Measurements from ENCODE around the gene MLLT1. TPM values are rescaled to one million over a fixed set of nuclear protein-coding genes. Genes with fewer than 3 reads are reported as not detected.

MLLT1 gene
- total RNA-seq, 1 donor = 16.6 TPM

DNA sequence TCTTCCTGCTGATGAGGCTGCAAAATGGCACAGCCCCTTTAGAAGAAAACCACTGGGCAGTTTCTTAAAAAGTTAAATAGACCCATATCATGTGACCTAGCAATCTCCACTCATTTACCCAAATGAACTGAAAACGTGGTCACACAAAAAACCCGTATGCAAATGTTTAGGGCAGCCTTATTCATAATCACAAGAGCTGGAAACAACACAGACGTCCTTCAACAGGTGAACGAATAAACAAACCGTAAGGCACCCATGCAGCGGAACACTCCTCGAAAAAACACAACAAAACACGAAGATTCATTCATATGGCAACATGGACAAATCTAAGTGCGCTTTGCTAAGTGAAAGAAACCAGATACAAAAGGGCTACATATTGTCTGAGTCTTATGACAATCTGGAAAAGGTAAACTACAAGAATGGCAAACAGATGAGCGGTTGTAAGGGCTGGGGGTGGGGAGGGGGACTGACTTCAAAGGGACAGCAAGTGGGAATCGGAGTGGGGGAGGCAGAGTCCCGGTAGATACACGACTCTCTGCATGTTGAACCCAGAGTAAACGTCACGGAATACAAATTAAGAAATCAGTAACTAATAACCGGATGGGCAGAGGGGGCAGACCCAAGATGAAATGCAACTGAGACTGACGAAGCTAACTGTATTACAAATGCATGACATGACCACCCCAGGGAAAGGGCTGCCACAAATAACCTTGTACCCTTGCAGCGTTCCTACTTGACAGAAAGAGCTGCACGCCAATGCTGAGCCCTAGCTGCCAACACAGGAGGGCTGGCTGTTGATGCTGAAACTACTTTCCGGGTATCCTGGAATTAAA, 33.4 kb downstream of the MLLT1 start:
- H3K4me3 ChIP-seq (ENCODE audit: low read depth, low read length) = no peak overlapping the region
- TF ChIP-seq, protein P1, sequence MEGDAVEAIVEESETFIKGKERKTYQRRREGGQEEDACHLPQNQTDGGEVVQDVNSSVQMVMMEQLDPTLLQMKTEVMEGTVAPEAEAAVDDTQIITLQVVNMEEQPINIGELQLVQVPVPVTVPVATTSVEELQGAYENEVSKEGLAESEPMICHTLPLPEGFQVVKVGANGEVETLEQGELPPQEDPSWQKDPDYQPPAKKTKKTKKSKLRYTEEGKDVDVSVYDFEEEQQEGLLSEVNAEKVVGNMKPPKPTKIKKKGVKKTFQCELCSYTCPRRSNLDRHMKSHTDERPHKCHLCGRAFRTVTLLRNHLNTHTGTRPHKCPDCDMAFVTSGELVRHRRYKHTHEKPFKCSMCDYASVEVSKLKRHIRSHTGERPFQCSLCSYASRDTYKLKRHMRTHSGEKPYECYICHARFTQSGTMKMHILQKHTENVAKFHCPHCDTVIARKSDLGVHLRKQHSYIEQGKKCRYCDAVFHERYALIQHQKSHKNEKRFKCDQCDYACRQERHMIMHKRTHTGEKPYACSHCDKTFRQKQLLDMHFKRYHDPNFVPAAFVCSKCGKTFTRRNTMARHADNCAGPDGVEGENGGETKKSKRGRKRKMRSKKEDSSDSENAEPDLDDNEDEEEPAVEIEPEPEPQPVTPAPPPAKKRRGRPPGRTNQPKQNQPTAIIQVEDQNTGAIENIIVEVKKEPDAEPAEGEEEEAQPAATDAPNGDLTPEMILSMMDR (IDR thresholded peaks at IDR 0.05; ENCODE audit: insufficient read depth, low read length) = no peak
- no peak for DNase-seq (ENCODE audit: low read depth)

DNA sequence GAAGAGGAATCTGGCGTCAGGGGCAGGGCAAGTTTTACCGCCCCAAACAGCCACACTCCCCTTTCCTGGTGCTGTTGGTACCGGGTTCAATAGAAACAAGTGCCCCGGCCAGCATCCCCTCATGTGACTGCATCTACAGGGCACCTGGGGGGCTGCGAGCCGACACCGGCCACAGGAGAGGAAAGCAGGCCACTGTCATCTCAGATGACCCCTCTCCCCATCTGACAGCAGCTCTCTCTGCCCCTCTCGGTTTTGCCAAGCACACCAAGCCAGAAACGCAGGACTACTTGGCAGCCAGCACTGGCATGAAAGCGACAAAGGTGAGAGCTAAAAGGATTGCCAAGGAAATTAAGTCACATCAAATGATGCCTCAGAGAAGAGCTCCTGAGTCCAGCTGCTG, 37.1 kb downstream of the MLLT1 start:
- no peak for DNase-seq (ENCODE audit: low read depth)
- H3K4me3 ChIP-seq (ENCODE audit: low read depth, low read length) = no peak overlapping the region
- TF ChIP-seq, protein P1 (IDR thresholded peaks at IDR 0.05; ENCODE audit: insufficient read depth, low read length) = no peak

DNA sequence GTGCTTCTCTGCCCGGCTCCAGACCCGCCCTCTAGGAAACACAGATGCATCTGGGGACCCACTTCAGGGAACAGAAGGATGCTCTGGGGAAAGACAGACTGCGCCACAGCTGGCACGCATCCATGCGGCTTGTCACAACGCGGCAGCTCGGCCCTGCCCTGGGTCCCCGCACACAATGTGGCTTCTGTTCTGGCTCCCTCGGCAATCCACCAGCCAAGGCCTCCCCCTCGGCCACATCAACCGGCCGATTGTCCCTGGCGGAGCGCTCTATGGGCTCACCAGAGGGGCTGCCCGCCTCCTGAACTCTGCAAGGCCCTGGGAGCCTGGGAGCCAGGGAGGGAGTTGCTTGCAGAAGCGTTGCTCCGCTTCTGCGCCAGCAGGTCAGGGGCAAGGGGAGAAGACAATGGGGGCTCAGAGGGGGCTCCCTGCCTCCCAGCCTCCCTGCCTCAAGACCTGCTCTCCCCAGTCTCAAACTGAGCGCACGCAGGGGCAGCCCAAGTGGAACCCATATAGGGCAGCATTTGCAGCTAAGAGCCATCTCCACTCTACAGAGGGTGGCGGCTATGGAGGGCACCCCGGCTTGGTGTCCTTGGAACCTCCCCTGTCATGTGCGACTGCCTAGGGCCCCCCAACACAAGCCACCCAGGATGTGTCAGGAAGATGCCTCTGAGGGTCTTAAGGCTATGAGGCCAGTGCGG, 37.9 kb downstream of the MLLT1 start:
- DNase-seq (ENCODE audit: low read depth) = no peak
- no peak overlapping the region for H3K4me3 ChIP-seq (ENCODE audit: low read depth, low read length)
- TF ChIP-seq, protein P1 (IDR thresholded peaks at IDR 0.05; ENCODE audit: insufficient read depth, low read length) = no peak

DNA sequence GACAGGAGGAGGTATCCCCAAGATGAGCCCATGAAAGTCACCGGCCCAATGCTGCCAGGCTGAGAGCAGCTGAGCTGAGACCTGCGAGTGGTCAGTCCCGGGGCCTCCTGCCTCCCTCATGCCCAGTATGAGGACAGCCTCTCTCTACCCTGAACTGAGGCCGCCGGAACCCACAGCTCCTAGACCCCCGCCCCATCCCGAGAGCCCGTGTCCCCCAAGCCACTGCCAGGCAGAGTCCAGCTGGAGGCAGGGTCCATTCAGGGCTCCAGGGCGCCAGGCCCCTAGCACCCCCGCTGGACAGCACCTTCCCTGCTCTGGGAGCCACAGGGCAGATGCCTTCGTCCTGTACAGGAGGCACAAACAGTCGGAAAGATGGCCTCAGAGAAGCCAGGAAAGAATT, 38.7 kb downstream of the MLLT1 start:
- no peak for DNase-seq (ENCODE audit: low read depth)
- TF ChIP-seq, protein P1 (IDR thresholded peaks at IDR 0.05; ENCODE audit: insufficient read depth, low read length) = no peak
- H3K4me3 ChIP-seq (ENCODE audit: low read depth, low read length) = no peak overlapping the region

DNA sequence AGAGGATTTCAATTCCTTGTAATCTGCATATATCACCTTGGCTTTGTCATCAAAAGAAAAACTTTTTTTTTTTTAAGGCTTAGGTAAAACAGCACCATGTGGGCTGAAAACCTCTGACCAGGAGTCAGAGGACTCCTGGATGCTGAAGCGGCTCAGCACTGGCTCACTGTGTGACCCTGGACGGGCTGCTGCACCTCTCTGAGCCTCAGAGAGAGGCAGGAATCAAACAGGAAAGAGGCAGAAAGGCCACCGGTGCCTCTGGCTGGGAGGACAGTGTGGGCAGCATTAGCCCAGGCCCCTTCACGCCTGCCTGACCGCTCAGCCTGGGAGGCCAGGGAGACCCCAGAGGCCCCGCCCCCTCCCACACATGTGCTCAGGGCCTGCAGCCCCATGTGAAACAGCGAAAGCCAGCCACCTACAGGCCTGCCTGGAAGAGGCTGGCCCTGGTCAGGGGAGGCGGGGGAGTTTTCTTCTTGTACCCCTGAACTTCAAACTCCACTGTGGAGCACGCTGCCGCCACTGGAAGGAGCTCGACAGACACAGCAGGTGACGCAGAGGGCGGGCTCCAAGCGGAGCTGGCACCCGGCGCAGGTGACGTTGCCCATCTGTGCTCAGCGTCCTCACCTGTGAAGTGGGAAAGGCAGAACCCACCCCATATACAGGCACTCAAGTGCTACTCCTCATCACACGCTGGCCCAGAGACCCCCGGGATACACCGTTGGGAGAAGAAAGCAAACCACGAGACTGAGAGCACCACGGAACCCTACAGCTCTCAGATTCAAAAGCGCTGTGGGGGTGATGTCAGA, 39.7 kb downstream of the MLLT1 start:
- TF ChIP-seq, protein P1 (IDR thresholded peaks at IDR 0.05; ENCODE audit: insufficient read depth, low read length) = no peak
- no peak overlapping the region for H3K4me3 ChIP-seq (ENCODE audit: low read depth, low read length)
- DNase-seq (ENCODE audit: low read depth) = no peak

DNA sequence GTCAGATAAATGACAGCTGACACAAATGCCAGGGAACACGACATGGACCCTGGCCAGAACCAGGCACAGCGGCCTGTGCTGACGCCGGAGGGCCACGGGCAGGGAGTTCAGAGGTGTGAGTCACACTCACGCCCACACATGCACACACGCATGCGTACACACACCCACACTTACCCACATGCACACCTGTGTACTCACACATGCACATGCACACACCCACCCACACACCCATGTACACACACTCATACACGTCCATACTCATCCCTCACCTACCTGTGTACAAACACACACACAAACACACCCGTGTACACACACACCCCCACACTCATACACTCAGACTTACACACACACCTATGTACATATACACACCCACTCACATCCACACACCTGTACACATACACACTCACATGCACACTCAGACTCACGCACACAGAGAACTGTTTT, 40.4 kb downstream of the MLLT1 start:
- TF ChIP-seq, protein P1 (IDR thresholded peaks at IDR 0.05; ENCODE audit: insufficient read depth, low read length) = no peak
- DNase-seq (ENCODE audit: low read depth) = peak; percentile 59
- H3K4me3 ChIP-seq (ENCODE audit: low read depth, low read length) = no peak overlapping the region
